Measurements from ENCODE around the gene CLEC7A. TPM values are rescaled to one million over a fixed set of nuclear protein-coding genes. Genes with fewer than 3 reads are reported as not detected.

CLEC7A gene
- total RNA-seq, 1 donor from 2014 or later: 1.1 TPM

GRCh38 chr12:10132850-10133370, 2.9 kb upstream of the CLEC7A start:
- H3K27me3 Mint-ChIP-seq (ENCODE audit: low read depth, unreplicated experiment): peaks cover 2% of the 10 kb centered on the region
- no peaks in the 10 kb centered on the region for H3K27me3 ChIP-seq (ENCODE audit: insufficient read depth, low read length)
- H3K27ac ChIP-seq (ENCODE audit: low read depth, low read length): no peak overlapping the region
- H3K36me3 ChIP-seq (ENCODE audit: insufficient read depth, low read length): no peaks in the 10 kb centered on the region
- peaks cover 8% of the 10 kb centered on the region for H3K4me1 Mint-ChIP-seq (ENCODE audit: low read depth, unreplicated experiment)
- H3K4me3 Mint-ChIP-seq (ENCODE audit: unreplicated experiment): no peak overlapping the region
- H3K9me3 ChIP-seq (ENCODE audit: insufficient read depth, low read depth, low read length): no peaks in the 10 kb centered on the region
- no peak overlapping the region for H3K9ac ChIP-seq (ENCODE audit: low read length)
- no peak for FAIRE-seq
- no peaks in the 10 kb centered on the region for H4K20me1 ChIP-seq (ENCODE audit: insufficient read depth, low read length)
- H3K79me2 ChIP-seq (ENCODE audit: insufficient read depth, low read length): no peaks in the 10 kb centered on the region
- DNase-seq (ENCODE audit: low read depth): no peak
- H3K9me3 Mint-ChIP-seq (ENCODE audit: unreplicated experiment): peaks cover 2% of the 10 kb centered on the region
- no peak overlapping the region for H3K4me2 ChIP-seq (ENCODE audit: low read length)
- TF ChIP-seq EZH2 (IDR thresholded peaks at IDR 0.05; ENCODE audit: insufficient read depth, low read length): no peak
- no peak for TF ChIP-seq CTCF (IDR thresholded peaks at IDR 0.05; ENCODE audit: insufficient read depth, low read depth, low read length)
- H3K4me3 ChIP-seq (ENCODE audit: insufficient read depth, low read depth, low read length): no peak overlapping the region
- no peak overlapping the region for H3K27ac Mint-ChIP-seq (ENCODE audit: unreplicated experiment)
- no peaks in the 10 kb centered on the region for H3K36me3 Mint-ChIP-seq (ENCODE audit: low read depth, unreplicated experiment)
- H3K4me1 ChIP-seq (ENCODE audit: insufficient read depth, low read length): no peaks in the 10 kb centered on the region
- H2AFZ ChIP-seq (ENCODE audit: low read depth, low read length): no peak overlapping the region

GRCh38 chr12:10131111-10131690, 1.2 kb upstream of the CLEC7A start:
- Mint-ChIP-seq H3K27ac (ENCODE audit: unreplicated experiment) (no peak overlapping the region), H3K9me3 (ENCODE audit: unreplicated experiment) (peaks cover 2% of the 10 kb centered on the region), H3K4me3 (ENCODE audit: unreplicated experiment) (no peak overlapping the region), H3K4me1 (ENCODE audit: low read depth, unreplicated experiment) (peaks cover 8% of the 10 kb centered on the region), H3K27me3 (ENCODE audit: low read depth, unreplicated experiment) (peaks cover 2% of the 10 kb centered on the region), H3K36me3 (ENCODE audit: low read depth, unreplicated experiment) (no peaks in the 10 kb centered on the region)
- Histone ChIP-seq H2AFZ (ENCODE audit: low read depth, low read length) (no peak overlapping the region), H3K79me2 (ENCODE audit: insufficient read depth, low read length) (no peaks in the 10 kb centered on the region), H3K27me3 (ENCODE audit: insufficient read depth, low read length) (no peaks in the 10 kb centered on the region), H3K4me3 (ENCODE audit: insufficient read depth, low read depth, low read length) (no peak overlapping the region), H3K4me2 (ENCODE audit: low read length) (no peak overlapping the region), H3K4me1 (ENCODE audit: insufficient read depth, low read length) (no peaks in the 10 kb centered on the region), H4K20me1 (ENCODE audit: insufficient read depth, low read length) (no peaks in the 10 kb centered on the region), H3K9me3 (ENCODE audit: insufficient read depth, low read depth, low read length) (no peaks in the 10 kb centered on the region), H3K36me3 (ENCODE audit: insufficient read depth, low read length) (no peaks in the 10 kb centered on the region), H3K9ac (ENCODE audit: low read length) (no peak overlapping the region), H3K27ac (ENCODE audit: low read depth, low read length) (no peak overlapping the region)
- DNase-seq (ENCODE audit: low read depth): no peak
- FAIRE-seq: no peak
- TF ChIP-seq EZH2 (IDR thresholded peaks at IDR 0.05; ENCODE audit: insufficient read depth, low read length) (no peak), CTCF (IDR thresholded peaks at IDR 0.05; ENCODE audit: insufficient read depth, low read depth, low read length) (no peak)

- Histone ChIP-seq H3K27me3 (ENCODE audit: insufficient read depth, low read length) (no peaks in the 10 kb centered on the region), H3K4me3 (ENCODE audit: insufficient read depth, low read depth, low read length) (no peak overlapping the region), H3K9ac (ENCODE audit: low read length) (no peak overlapping the region), H3K4me2 (ENCODE audit: low read length) (no peak overlapping the region), H3K27ac (ENCODE audit: low read depth, low read length) (no peak overlapping the region), H3K36me3 (ENCODE audit: insufficient read depth, low read length) (no peaks in the 10 kb centered on the region), H4K20me1 (ENCODE audit: insufficient read depth, low read length) (no peaks in the 10 kb centered on the region), H3K9me3 (ENCODE audit: insufficient read depth, low read depth, low read length) (no peaks in the 10 kb centered on the region), H3K4me1 (ENCODE audit: insufficient read depth, low read length) (no peaks in the 10 kb centered on the region), H3K79me2 (ENCODE audit: insufficient read depth, low read length) (no peaks in the 10 kb centered on the region), H2AFZ (ENCODE audit: low read depth, low read length) (no peak overlapping the region)
- H3K4me3 Mint-ChIP-seq (ENCODE audit: unreplicated experiment): peak overlapping the region; percentile 10
- no peaks in the 10 kb centered on the region for H3K9me3 Mint-ChIP-seq (ENCODE audit: unreplicated experiment)
- no peak for DNase-seq (ENCODE audit: low read depth)
- FAIRE-seq: no peak
- TF ChIP-seq EZH2 (IDR thresholded peaks at IDR 0.05; ENCODE audit: insufficient read depth, low read length) (no peak), CTCF (IDR thresholded peaks at IDR 0.05; ENCODE audit: insufficient read depth, low read depth, low read length) (no peak)
- H3K27ac Mint-ChIP-seq (ENCODE audit: unreplicated experiment): no peak overlapping the region
- peaks cover 8% of the 10 kb centered on the region for H3K4me1 Mint-ChIP-seq (ENCODE audit: low read depth, unreplicated experiment)
- peaks cover 2% of the 10 kb centered on the region for H3K27me3 Mint-ChIP-seq (ENCODE audit: low read depth, unreplicated experiment)
- H3K36me3 Mint-ChIP-seq (ENCODE audit: low read depth, unreplicated experiment): no peaks in the 10 kb centered on the region
Measured at GRCh38 chr12:10128687-10129086, 1.3 kb downstream of the CLEC7A start.

Measured in astrocyte (in vitro differentiated cells and primary cell).